HG03025 (cell line): ENCODE data around the gene LRRC31.

Experiments used
- ATAC-seq: cut with Tn5 transposase; IDR thresholded peaks from one replicate; pipeline ENCODE4 v1.9.1; 2021; ENCODE audit warnings: mild to moderate bottlenecking, moderate library complexity; ENCODE audit not compliant: unreplicated experiment, low FRiP score

The LRRC31 gene

DNA sequence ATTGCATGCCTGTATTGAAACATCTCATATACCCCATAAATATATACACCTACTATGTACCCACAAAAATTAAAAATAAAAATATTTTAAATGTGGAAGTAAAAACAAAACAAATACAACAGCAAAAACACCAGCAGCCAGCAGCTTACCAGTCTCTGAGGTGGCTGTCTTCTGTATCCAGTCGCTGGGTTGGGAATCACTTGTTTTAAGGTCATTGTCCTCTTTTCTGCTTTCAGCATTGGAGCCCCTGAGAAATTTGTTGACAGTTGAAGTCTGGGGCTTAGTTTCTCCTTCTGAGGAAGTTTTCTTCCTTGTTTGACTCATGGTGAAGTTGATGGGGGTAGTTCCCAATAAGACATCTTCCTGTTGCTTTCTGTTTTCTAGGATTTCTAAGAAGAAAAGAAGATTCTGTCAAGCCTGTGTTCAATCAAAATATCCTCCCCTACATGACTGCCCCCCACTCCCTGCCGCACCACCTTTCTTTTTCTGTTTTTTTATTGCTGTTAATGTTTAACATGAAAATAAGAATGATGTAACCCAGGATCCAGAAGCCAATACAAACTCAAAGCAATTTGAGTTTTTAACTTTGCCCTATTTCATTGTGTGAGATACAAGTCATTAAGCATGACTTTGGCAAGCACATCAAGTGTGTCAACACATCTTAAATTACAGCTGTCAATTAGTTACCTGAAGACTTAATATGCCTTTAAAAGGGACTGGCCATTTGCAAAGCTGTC, at the start of gene LRRC31:
TSS of gene LRRC31 (minus strand) at position 452 of the 737 bp plus-strand sequence. CDS start at position 324, 128 bp downstream.
- ATAC-seq = no peak

DNA sequence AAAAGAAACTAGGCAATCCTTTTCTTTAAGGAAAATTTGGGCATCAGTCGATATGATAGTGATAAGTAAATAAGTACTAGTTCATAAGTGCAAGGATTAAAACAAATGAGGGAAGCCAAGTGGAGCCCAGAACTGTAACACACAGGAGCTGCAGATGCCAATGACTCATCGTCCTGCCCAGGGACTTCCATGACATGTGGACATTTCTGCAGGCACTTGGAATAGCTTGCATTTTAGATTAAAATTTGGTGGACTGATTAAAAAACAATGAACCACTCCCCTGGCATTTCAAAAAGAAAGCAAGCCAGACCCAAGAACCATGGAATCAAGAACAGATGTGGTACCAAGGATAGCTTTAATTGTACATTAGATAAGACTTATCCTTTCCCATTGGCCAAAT, 44.6 kb upstream of the LRRC31 start:
- ATAC-seq = no peak

DNA sequence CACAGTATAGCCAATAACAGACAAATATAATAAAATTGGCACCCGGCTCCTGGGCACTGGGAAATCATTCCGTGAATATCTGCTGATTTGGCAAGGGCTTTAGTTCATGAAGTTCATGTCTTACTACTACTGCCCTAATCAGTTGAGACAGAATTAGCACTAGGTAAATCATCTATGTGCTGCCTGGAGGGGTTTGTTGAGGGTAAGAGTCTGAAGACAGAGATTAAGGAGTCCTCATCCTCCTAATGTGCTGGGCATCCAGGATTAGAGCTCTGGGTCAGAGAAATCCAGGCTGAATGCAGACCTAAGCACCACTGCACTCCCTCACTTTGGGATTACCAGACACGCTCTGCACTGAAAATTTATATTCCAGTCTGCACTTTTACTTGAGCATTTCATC, 43.6 kb upstream of the LRRC31 start:
- no peak for ATAC-seq

DNA sequence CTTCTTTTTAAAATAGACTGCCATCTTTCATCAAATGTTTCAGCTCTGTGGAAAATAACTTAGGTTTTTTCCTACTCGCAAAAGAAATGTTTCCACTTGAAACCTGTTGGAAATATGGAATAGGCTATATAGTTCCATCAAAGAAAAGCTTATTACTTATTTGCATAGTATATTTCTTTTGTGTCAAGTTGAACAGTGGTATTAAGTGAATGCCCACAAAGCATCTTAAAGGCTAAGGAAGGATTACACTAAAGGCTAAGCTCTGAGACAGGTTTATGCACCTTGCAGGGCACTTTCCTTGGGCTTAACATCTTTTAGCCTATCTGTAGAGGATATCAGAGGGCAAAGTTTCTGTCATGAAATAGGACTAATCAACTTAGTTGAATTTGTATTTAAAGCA, 41.5 kb upstream of the LRRC31 start, which contains the start of gene SAMD7:
TSS of gene SAMD7 (plus strand) at position 301 of the 400 bp plus-strand sequence. CDS start 7,927 bp downstream, outside the sequence.
- no peak for ATAC-seq

DNA sequence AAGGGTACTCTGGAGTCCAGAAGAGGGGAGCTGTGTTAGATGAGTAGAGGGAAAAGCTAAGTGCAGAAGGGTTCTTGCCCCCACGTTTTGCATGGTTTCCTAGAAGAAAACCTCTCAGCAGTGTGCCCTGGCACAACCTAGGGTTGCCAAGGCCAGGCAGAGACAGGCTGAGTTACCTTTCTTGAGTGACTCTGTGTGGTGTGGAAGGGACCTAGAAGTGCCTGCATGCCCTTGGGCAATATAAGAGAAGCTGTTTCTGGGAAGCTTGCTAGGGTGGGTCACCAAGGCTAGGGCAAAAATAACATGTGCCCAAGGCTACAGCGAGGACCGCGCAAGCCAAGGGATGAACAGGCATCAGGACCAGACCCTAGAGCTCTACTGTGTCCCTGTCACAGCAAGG, 38.2 kb upstream of the LRRC31 start:
- no peak for ATAC-seq

DNA sequence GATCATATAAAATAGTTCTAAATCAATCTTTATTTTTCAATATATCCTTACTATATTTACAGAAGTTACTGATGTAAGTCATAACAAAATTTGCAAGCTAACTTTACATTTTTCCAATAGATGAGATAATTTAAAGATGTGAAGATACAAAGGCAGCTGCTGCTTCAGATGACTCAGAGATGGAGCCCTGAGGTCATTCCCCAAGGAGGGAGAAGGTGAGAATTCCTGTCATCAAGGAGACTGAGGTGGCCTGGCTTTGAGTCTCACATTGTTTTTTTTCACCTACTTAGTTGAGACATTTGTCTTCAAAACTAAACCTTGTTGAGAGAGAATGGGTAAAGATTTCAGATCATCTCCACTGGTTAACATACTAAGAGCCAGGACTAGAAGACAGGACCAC, 37.7 kb upstream of the LRRC31 start:
- ATAC-seq = no peak

DNA sequence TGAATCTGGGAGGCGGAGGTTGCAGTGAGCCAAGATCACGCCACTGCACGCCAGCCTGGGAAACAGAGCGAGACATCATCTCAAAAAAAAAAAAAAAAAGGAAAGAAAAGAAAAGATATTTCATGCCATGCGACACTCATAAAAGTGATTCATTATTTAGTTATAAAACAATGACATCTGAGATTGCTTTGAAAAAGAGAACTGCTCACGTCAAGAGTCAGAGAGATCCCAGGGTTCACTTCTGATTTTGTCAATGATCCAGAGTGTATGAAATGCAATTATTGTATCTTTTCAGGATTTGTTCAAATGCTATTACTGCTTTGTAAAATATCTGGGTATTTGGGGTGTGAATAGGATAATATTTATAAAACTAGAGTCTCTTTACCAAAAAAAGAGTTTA, 35.7 kb upstream of the LRRC31 start:
- no peak for ATAC-seq

DNA sequence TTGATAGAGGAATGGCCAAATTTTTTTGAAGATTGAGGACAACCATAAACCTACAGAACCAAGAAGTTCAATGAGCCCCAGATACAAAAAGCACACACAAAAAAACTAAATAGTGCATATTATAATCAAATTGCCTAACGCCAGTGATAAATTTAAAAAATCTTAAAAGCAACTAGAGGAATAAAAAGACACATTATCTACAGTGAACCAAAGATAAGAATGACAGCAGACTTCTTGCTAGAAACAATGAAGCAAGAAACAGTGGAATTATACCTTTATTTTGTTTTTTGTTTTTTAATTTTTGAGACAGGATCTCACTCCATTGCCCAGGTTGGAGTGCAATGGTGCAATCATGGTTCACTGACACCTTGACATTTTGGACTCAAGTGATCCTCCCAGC, 31.7 kb upstream of the LRRC31 start:
- no peak for ATAC-seq

DNA sequence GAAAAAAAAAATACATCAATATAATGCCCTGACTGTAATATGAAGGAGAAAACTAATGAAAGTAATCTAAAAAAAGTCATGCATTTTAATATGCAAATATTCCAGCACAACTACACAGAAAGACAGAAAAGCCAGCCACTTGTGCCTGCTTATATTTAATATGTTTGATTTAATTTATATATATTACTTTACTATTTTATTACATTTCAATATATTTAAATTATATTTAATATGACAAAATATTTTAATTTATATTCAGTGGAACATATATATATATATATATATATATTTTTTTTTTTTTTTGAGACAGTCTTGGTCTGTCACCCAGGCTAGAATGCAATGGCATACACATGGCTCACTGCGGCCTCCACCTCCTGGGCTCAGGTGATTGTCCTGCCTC, 27.5 kb upstream of the LRRC31 start:
- ATAC-seq = no peak

DNA sequence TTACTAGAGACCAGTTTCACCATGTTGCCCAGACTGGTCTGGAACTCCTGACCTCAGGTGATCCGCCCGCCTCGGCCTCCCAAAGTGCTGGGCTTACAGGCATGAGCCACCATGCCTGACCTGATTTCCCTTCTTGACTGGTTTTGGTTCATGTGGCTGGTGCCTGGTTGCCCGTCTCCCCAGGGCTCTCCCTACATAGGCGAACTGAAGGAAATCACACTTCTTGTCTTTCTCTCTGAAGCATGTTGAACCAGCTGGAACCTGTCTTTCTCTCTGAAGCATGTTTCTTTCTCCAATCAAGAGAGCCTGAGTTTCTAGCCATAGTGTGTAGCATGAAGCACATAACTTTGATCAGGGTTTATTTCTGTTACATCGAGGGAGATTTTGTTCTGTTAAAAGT, 25.3 kb upstream of the LRRC31 start:
- ATAC-seq = no peak

DNA sequence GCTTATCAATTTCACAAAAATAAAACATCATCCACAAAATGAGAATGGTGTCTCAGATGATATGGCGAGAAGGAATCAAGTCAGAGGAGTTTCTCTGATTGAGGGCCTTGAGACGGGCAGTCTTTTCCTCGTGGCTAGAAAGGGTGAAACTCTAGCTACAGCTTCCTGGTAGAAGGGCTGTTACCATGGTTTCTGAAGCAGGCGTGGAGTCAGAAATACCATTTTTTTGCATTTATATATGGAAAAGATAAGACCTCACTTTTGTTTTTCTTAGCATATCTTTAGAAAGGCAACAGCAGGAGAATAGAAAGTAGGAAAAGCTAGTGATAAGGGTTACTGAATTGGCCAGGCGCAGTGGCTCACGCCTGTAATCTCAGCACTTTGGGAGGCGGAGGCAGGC, 24.4 kb upstream of the LRRC31 start:
- ATAC-seq = no peak

DNA sequence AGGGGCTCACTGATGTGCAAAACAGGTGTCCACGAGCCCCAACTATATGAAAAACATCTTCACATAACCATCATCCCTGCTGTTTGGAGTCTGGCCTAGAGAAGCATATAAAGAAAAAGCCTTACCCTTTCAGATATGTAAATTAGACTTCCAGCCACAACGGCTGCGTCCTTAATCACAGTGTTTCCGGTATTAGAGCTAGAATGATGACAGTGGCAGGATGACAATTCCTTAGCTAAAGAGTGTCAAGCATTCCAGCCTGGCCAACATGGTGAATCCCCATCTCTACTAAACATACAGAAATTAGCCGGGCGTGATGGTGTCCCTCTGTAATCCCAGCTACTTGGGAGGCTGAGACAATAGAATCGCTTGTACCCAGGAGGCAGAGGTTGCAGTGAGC, 22.2 kb upstream of the LRRC31 start:
- no peak for ATAC-seq

DNA sequence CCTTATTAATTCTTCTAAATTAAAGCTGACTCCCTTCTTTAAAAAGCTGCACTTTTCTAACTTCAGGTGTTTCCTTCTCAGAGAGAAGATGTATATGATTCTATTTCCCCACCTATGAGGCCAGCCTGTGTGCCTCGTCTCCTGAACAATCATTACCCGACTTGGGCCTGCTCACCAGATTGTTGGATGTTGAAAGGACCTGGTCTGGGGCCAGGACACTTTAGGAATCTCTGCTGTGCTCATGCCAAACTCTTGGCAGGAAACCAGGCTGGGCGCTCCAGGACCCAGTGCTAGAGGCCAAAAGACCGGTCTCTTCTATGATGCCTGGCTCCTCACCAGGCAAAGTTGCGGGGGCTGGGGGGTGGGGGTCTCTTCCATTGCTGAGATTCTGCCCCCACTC, 16.9 kb upstream of the LRRC31 start:
- ATAC-seq = no peak

DNA sequence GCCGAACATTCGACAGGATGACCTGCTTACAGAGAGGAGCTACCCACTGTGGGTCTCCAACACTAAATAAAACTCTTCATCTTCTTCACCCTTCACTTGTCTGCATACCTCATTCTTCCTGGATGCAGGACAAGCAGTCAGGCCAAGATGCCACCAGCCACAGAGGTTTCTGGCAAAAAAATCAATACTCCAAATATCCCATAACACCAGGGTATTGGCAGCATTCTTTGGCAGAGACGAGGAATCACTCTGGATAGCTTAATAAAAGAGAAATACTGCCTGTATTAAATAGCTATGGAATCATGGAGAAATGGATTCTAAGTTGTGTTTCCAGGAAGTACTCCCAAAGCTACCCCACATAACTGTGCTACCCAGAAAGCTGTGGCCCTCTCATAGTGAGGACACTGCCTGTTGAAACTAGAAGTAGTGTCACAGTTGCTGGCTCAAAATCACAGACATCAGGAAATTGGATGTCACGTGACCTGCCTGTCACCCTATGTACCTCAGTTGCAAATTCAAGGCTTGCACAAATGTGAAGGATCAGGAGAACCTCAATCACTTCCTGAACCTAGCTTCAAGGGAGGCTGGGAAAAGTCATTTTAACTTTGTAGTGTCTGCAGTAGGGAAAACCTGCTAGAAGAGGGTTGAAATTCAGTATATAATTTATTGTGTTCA, 11.0 kb upstream of the LRRC31 start:
- ATAC-seq = no peak

DNA sequence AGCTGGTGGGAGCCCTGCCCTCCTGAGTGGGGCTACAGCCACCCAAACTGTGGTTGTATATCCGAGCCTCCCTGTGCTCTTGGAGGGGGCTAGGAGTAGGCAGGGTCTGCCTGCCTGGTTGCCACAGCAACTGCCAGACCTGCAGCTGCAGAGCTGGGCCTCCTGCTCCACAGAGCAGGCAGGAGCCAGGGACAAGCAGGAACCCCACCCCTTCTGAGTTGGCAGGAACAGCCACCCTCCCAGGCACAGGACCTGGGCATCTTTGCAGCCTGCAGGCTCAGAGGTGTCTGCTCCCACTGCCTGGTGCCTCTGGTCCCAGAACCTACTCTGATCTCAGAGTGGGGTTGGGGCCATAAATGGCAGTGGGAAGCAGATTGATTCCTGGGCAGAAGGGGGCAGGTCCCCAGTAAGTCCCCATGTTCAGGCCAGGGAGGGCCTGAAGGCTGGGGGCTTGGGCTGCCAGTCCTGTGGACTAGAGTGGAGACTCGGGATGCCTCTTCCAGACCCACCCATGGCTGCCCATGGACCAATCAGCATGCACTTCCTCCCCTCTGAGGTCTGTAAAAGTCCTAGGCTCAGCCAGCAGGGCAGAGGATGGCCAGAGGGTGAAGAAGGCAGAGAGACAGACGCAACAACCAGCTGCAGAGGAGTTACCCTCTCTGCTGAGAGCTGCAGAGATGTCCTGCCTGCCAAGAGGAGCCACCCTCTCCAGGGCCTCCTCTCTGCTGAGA, 10.3 kb upstream of the LRRC31 start:
- ATAC-seq = no peak

DNA sequence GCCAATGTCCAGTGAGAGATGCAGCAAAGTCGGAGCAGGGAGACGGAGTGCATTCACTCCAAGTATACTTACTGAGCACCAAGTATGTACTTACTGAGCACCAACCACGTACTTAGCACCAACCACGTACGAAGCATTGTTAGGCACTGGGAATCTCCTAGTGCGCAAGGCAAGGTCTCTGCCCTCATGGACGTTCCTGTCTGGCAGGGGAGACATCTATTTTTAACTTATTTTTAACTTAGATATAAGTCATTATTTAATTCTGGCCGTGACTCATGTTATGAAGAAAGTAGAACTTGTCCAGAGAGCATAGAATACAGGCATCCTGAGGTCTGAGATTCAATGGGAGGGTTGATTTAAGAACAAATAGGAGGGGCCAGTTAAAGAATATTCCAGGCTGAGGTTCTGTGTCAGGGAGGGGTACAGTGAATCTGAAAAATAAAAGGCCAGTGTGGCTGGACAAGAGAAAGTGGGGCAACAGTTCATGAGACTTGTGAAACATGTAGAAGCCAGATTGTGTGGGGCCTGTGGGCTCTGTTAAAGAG, 9.3 kb upstream of the LRRC31 start:
- ATAC-seq = no peak

DNA sequence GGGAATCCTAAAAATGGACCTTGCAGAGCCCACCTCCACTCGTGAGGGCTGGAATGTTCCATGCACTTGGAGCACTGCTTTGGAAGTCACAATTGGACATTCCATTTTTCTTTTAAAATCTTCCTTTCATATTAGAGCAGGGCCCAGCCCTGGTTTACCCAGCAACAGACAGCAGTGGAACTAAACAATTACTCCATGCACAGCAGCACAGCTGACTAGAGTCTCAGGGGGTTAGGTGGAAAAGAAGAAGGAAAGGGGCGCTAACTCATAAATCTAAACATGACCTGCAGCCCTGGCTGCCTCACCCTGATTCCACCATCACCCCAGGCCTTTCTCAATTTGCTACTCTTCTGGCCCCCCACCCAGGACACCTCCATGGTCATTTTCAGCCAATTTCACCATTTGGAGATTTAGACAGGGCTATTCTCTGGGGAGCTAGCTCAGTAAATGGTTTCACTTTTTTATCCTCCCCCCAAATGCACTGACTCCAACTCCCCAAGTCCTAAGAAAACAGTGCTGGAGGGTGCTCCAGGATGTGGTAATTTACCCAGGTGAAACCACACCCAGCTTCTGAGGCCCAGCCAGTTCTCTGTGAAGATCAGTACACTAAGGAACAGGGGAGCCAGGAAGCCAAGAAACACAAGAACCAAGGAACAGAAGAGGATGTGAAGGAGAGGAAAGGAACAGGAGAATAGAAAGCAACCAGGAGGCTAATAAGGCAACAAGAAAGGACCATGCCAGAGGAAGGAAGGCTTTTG, 1.6 kb upstream of the LRRC31 start:
- ATAC-seq = no peak

DNA sequence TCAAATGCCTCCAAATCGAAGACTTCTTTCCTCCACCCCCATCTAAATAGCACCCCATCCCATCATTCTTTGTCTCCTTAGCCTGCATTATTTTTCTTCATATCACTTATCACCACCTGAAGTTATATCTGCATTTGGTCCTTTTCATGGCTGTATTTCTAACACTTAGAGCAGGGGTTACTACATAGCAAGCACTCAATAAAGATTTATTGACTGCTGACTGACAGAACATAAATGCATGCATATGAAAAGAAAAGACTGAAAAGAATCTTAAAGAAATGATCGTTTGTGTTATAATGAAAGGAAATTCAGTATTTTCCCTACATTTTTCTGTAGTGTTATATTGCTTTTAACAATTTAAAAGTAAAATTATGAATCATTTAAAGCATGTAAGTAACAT, 1.4 kb downstream of the LRRC31 start:
- ATAC-seq = no peak

DNA sequence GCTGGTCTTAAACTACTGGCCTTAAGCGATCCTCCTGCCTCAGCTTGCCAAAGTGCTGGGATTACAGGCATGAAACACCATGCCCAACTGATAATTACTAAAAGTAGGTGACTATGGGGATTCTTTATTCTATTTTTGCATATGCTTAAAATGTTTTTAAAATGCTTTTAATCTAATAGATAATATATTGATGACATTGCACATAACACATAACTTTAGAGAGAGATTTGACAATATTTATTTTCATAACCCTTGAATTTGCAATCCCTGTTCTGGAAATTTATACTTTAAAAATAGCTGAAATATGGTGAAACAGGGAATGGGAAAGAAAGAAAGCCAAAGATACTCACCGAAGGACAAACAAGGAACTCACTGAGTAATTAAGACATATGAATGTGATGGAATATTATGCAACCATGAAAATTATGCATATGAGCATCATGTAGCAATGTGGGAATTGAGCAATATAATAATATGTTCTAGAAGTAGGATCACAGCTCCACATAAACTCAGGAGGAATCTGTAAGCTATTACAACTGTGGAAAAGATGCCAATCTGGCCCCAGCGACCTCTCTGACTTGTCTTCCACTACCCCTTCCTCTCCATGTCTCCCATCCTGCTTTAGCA, 2.0 kb downstream of the LRRC31 start:
- ATAC-seq = no peak

DNA sequence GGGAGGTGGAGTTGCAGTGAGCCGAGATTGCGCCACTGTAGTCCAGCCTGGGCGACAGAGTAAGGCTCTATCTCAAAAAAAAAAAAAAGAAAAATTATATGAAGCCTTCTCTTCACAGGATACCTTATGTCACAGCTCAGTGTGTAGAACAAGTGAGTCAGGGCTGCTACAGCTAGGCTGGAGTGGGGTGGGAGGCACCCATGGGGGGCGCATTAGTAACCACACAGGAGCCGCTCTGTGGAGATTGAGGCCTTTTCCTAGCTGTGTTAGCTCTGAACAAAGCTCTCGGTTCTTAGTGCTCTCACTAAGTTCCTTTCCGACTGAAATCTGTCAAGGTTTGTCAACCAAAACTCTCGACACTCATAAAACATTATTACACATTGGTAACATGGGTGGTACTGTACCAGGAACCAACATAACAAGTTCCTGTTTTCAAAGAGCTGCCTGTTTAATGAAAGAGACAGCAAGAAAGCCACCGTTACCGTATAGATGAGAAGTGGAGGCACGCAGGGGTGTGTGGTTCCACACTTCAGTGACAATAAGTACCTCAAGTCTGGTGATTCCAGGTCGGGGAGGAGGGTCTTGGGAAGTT, 4.5 kb downstream of the LRRC31 start:
- ATAC-seq = no peak
